ENCODE results near the gene MAPKAPK3.

MAPKAPK3 gene

DNA sequence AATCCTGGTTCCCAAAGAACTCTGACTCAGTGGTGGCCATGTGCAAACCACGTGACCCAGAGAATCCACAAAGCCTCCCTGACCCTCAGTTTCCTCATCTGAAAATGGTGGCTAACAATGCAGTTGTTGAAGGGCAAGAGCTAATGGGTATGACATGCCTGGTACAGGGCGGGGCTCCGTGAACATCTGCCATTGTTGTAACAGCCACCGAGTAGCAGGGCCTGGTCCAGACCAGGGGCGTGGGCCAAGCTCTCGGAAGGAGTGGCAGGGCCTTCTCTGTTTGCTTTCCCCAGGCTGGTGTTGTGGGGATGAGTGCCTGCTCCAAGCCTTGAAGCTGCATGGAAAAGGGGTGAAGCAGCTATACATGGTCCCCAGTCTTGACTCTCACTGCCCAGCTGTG lies 13.4 kb downstream of the MAPKAPK3 start:
- no peak for DNase-seq

DNA sequence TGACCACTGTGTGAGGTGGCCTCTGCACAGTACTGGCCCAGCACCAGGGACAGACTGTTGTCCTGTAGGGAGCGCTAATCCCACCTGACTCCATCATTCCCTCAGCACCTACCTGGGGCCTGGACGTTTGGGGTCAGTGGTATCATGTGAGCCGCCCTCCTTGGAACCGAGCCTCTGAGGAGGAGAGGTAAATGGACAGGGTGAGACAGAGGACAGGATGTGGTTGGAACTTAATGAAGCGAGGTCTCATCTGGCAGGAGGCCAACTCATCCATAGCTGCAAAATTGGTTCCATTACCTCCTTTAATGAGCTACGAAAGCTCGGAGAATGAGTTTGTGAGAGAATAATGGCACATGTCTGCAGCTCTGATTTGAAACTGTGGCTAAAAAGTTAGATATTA lies 13.9 kb downstream of the MAPKAPK3 start:
- peak; percentile 20 for DNase-seq

DNA sequence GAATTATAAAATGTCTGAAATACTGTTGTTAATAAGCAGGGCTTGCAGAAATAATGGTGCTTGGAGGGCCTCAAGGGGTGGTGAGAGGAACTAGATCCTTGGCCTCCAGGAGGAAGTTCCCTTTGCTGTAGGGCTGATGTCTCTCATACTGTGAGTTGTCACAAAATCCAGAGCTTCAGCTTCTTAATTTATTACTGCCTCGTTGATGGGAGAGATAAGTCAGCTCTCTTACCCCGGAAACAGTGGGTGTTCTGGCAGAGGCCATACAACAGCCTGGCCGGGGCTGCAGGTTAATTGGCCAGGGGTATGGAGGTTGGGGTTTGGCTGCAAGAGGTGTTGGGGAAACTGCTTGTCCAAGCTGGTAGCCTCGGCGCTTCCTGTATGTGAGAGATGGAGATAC lies 15.5 kb downstream of the MAPKAPK3 start:
- DNase-seq = no peak

DNA sequence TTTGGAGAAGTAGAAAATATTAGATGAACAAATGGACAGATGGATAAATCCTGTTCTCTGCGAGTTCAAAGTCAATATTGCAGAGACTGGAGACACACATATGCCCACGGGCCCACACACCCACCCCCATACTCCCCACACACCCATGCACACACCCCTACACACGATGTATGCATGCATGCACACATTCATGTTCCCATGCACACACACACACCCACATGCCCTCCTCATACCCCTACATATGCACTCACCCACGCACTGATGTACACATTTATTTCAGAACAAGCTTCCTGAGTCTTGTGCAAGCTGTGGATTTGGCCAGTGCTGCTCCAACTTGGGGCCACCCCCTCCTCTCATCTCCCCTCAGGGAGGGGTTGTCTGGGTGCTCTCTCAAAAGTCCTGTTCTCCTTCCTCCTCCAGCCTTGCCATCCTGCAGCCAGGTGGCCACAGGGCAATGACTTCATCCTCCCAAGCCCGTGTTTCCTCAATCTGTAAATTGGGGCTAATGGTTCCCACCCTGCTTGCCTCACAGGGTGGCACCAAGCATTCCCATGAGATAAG lies 16.4 kb downstream of the MAPKAPK3 start:
- no peak for DNase-seq

DNA sequence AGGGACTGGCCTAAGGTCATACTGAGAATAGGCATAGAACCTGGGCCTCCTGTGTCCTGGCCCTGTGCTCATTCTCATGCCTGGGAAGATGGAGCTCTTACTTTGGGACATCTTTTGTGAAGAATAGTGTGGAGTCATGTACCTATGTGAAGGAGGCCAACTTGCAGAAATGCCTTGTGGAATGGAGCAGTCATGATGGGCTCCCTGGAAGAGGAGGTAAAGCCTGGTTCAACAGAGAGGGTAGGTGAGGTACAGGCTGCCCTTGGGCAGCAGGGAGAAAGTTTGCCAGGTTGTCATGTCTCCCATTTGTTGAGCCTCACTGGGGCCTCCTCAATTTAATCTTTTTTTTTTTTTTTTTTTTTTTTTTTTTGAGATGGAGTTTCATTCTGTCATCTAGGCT lies 18.1 kb downstream of the MAPKAPK3 start:
- no peak for DNase-seq

DNA sequence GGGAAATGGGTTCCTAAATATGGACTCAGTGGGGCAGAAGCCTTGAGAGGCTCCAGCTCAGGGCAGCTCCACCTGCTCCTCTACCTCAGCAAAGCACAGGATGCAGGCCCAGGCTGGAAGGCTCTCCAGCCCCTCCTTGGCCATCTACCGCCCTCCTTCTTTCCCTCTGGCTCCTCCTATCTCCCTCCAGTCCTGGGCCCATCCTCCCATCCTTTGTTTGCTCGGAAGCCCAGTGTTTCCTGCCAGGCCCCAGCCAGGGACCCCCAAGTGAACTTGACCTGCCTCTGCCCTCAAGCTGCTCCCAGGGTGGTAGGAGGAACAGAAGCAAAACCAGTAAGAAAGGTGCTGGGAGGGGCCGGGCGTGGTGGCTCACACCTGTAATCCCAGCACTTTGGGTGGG lies 20.1 kb downstream of the MAPKAPK3 start:
- no peak for DNase-seq

DNA sequence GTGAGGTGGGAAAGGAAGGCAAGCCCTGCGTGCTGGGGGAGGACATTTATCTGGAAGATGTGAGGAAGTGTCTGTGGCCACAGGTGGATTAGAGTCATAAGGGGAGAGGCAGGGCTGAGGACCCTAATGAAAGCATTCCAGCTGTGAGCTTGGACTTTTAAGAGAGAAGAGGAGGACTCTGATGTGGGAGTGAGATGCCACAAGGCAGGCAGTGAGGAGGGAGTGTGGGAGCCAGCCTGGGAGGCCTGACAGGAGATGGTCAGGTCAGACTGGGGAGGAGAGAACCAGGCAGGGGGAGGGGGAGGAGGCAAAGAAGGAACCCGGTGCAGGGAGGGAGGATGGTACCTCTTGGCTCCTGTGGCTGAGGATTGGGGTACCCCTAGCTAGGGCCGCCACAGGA lies 21.0 kb downstream of the MAPKAPK3 start:
- DNase-seq = no peak

DNA sequence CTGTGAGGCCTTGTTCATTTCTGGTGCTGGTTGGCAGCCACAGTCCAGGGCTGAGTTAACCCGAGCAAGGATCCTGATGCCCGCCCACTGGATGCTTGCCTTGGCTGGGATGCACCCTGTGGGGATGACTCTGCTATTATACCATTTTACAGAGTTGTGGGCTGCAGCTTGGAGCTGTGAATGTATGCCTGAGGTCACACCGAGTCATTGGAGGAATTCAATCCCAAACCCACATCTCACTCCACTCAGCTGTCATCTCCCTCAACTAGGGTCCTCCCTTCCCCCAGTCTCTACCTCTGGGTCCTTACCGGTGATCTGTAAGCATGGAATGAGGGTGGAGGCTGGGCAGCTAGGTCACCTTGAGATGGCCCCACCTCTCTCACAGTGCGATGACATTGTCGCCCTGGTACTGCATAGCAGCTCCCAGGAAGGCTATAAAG lies 22.1 kb downstream of the MAPKAPK3 start:
- no peak for DNase-seq

DNA sequence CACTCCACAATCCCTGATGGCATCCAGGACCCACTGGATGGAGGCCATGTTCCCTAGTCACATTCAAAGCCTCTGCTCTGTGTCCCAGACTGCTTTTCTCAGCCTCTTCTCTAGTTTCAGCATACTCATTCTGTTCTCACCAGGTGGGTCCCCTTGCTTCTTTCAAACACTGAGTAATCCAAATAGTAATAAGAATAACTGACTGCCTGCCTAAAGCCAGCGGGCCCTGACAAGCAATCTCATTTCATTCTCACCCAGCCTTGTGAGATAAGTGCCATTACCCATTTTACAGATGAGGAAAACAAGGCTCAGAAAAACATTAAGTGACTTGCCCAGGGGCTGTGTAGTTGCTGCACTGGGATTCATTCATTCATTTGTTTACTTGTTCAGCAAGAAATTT lies 25.4 kb downstream of the MAPKAPK3 start:
- DNase-seq = no peak

DNA sequence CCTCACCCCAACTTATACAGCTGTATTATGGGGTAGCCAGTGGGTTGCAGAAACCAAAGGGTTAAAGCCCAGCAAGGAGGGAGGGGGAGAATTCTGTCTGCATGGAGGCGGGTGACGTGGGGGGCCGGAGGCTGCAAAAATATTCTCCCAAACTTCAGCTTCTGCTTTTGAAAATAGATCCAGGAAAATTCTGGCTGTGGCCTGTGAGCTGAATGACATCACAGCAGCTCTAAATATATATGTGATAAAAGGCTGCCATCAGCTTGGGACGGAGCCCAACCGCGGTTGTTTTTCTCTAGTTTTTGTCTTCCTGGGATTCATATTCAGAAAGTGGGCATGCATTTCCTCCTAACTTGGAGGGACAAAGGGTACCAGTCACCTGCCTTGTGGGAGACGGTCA lies 27.6 kb downstream of the MAPKAPK3 start:
- DNase-seq = no peak

DNA sequence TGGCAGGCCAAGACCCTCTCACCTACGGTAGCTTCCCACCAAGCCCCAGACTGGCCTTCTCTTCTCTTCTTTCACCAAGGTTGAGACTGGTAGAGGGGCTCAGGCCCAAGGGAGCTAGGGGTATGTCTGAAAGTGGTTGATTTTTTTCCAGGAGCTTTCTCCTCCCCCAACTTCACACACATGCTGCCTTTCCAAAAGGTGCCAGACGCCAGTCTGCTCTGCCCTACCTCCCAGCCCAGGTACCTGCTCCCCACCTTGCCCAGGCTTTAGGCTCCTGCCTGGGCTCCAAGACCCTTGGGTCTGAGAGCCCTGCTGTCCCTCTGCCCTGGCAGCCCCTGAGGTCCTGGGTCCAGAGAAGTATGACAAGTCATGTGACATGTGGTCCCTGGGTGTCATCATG lies 28.4 kb downstream of the MAPKAPK3 start:
- DNase-seq = no peak

DNA sequence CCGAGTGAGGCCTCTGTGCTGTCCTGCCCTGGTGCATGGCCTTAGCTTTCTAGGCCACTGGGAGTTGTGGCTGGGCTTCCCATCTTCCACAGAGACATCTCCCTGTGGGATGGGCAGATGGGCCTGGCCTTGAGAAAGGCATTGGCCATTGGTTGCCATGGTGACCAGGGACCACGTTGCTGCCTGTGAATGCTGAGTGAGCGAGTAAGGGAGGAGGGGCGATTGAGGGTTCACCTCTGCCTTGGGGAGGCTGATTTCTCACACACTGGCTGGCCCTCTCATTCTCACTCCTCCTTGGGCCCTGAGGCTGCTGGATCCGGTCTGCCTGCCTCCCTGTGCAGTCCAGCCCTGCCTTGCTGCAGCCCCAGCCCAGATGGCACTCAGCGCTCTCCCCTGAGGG lies 31.4 kb downstream of the MAPKAPK3 start:
- no peak for DNase-seq

DNA sequence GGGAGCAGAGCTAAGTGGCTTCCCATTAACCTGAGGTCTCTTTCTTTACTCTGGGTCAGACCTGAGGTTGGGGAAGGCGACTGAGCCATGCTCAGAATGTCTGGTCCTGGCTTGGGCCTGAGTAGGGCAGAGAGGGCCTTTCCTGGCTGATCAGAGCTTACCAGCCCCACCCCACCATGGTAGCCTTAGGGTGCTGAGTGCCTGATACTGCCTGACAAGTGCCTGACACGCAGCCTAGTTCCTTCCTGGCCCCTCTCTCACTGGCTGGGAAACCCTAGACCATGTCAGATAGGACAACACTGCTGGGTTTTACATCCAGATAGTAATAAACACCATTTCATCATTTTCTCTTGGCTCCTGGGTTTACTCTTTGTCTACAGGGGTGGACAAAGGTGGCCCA lies 32.0 kb downstream of the MAPKAPK3 start:
- no peak for DNase-seq

DNA sequence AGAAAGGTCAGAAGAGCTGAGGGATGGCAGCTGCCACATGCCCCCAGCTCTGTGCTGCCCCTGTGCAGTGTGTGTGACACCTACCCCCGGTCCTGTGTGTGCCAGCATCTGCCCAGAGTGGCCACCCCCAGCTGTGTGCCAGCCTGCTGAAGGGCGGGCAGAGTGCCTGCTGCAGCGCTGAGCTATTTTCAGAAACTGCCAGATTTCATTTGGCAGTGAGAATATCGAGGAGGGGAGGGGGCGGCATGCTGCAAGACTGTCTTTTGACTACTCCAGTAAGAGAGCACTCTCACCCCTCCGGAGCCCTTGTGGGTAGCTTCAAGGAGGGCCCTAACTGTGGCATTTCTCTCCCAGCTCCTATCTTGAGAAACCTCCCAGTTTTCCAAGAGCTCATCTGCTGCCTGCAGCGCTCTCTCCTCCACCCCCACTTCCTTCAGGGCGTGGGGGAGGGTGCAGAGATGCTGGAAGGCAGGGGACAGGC lies 32.5 kb downstream of the MAPKAPK3 start:
- DNase-seq = no peak

DNA sequence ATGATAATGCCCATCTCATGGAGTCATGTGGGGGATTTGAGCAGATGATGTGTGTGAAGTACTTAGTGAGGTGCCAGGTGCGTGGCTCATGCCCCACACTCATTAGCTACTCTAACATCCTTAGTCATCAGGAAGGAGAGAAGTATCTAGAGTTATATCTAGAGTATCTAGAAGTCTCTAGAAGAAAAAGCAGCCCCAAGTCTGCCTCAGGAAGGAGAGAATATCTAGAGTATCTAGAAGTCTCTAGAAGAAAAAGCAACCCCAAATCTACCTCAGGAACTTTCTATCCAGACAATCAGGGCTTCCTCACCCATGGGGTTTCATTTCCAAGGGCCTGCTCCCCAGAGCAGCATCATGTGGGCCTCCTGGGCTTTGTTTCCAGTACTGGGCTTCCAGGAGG lies 33.1 kb downstream of the MAPKAPK3 start:
- DNase-seq = no peak

DNA sequence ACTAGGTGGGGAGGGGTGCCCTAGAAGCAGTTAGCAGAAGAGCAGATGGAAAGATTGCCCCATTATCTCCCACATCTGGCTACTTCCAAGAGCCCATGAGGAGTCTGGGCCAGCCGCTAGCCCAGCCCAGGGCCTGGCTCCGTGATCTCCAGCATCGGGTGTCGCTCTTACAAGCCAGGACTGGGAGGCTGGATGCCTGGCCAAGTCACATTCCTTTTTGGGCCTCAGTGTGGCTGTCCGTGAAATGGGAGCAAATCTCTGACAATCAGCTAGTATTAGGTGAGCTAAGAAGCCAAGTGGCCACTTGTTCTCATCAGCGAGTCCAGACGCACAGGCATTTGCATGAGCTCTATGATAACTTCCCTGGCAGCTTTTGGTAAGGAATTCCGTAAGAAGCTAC lies 34.5 kb downstream of the MAPKAPK3 start:
- no peak for DNase-seq

DNA sequence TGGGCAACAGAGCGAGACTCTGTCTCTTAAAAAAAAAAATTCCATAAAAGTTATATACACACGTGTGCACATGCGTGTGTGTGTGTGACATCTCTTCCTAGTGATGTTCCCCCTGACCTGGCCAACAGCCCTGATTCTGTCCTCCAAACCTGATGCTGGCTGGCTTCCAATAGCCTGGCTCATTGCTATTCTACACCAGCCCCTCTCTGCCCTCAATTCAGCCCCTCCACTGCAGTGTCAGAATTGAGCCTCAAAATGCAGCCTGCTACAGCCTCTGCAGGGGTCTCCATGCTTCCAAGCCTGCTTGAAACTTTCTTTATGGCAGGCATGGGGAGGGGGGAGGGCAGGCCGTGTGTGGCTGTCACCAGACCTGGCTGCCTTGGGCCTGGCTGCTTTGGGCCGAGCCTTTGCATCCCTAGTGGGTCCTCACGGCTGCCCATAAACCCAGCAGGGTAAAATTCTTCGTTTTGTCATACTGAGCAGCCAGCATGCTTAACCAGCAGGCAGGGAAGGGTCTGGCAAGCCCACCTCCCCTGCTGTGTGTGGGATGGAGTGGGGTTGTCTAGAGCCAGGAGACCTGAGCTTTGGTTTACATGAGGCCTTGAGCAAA lies 35.1 kb downstream of the MAPKAPK3 start:
- DNase-seq = no peak

DNA sequence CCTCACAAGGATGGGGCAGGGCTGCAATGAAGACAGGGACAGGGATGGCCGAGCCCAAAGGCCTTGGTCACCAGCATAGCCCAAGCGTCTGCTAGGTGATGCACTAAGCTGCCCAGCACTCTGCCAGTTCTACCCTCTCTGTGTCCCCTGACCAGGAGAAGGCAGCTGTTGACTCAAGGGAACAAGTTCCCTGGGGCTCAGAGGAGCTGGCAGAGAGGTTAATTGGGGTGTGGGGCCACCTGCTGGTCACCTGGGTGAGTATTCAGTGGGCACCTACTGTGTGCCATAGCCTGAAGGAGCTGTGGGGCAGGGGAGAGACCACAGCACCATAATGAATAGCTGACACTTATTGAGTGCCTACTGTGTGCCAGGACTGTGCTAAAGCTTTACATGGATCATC lies 35.8 kb downstream of the MAPKAPK3 start:
- DNase-seq = no peak

DNA sequence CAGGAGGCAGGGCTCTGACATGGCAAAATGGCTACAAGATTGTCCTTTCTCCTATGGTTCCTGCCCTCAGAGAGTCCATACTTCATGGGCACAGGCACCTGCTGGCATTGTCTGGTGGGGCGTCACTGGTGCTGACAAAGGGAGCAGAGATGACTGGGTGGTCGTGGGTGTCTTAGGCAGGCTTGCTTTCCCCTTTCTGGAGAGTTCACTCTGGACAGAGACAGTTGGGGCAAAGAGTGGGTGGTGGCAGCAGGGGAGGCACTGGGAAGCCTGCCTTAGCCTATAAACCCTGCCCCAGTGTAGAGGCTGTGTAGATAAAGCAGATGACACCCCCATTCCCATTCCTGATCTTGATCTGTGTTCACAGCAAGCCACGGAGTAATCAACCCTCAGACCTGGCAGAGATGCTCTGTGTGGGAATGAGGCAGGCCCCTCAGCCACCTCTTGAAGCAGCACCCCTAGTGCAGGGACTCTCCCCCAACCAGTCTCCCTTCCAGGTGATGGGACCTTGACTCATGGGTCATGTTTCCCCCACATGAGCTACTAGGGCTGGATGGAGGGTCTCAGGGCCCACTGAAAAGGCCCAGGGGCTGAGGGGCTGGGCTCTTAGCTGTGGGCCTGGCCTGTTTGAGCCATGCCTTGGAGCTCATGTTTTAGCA lies 37.1 kb downstream of the MAPKAPK3 start:
- no peak for DNase-seq

DNA sequence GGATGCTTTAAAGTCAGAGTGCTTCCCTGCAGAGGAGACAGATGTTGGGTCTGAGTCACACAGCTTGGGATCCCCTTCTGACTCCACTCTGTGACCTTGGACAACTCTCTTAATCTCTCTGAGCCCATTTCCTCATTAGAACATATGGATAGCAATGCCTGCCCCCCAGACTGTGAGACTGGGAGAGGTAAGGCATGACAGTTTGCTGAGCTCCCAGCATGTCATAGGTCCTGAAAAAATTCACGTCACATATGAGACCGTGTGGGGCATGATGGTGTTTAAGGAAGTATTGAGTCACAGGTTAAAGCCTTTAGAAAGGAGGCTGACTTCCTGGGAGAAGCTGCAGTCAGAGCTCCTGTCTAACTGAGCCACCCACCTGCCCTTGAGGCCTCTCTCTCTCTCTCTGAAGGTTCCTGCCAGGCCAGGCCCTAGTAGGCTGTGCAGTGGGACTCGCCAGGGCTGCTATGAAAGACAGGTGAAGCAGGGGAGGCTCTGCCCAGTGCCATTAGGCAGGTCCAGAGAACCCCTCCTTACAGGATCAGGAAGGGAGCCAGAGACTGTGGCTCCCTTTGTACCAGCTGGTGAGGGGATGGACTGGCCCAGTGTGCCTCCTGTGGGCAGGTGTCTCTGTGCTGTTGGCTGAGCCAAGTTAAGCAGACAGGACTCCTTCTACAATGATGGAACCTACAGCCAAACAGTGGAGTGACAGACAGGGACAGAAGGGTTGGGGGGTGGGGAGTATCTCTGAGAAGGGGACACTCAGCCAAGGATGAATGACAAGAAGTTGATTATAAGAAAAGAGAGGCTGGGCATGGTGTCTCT lies 38.3 kb downstream of the MAPKAPK3 start:
- no peak for DNase-seq

DNA sequence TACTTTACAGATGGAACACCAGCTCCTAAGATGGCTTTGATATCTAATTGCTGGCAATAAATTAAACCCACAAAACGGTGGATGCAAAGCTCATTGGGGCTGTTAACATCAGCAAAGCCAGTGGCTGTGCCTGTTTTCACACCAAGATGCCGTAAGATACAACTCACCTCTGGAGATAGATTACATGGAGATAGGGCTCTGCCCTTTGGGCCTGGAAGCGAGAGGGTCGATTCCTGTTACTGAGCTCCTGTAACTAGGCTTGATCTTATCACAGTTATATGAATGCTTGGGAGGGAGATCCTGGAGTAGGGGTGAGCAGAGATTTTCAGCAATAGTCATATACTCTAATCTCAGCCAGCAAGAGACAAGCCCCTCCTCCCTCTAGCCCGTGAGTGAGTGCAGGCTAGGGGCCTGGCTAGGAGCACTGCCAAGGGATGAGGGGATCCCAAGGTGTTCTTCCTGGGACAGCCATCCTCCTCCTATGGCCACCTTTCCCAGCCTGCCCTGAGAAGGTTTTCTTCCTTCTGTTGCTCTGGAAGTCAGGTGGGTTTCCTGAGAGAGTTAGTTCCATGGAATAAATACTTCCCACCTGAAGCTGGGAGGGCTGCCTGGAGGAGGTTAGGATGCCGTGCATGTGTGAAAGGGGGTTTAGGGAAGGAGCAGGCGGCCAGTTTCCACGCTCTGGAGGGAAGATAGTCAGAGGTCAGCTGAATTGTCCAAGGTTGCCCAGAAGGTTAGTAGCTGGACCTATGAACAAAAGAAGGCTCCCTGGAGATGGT lies 39.7 kb downstream of the MAPKAPK3 start:
- DNase-seq = no peak

DNA sequence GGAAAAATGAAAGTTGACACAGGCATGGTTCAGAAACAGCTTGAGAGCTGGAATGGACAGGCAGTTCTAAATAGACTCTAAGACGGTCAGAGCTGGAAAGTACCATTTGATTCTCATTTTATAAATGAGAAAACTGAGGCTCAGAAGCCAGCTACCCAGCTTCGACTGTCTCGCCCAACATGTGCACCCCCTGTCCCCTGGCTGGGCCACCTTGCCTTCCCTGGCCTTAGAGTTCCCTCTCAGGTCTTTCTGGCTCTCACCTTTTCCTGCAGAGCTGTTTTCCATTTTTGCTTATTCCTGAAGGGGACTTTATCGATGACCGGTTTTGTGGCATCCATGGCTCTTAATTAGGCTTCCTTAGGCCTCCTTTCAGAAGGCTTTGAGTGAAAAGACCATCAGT lies 40.5 kb downstream of the MAPKAPK3 start:
- DNase-seq = no peak

DNA sequence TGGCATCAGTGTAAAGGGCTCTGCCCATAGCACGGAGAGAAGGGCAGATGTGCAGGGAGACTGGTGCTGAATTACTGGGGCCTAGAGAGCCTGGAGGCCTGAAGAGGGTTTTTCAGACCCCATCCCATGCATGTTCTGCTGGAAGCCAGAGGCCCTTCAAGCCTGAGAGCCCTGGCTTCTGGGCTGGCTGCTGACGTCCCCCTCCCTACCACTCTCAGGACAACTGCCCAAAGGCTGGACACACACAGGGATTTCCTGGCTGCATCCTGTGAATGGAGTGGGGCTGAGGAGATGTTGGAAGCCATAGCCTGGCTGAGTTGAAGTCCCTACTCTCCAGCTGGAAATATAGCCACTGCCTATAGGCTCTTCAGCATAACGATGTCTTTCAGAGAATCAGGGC lies 40.9 kb downstream of the MAPKAPK3 start:
- DNase-seq = no peak
